ENCODE data around the gene ATF7. TPM values are rescaled to one million over a fixed set of nuclear protein-coding genes. Genes with fewer than 3 reads are reported as not detected.

ATF7 gene
- total and polyA plus RNA-seq, 2 of the 4 experiments (the other 2 are of a cell fraction), result 7.0 to 16.3 TPM

DNA sequence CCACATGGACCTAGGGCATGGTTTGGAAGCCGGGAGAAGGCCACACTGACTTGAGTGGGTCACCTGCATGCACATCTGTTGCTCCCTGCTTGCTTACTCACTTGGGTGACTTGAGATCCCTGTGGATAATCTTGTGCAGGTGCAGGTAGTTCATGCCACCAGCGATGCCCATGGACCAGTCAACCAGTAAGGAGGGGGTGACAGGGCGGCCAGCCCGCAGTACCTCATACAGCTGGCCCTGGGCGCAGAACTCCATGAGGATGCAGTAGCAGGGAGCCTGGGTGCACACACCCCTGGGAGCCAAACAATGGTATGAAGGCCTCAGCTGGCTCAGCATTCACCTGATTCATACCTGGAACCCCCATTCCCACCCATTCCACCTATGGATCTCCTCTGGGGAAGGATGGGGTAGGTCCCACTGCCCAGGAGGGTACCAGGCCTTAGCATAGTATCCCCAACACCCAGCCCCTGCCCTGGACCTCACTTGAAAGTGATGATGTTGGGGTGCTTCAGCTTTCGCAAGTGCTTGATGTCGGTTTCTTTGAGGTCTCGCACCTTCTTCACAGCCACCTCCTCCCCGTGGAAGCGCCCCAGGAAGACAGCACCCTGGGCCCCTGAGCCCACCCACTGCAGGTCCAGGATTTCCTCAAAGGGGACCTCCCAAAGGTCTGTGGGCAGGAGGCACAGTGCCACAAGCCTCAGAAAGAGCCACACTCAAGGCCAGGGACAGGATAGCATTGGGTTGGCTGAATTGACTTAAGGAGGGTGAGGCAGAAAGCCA is 140.0 kb downstream of the ATF7 start:
- H2BK120ac ChIP-seq (ENCODE audit: low read depth, low read length), result no peak overlapping the region
- H3K27me3 ChIP-seq (ENCODE audit: control insufficient read depth, insufficient read depth, low read length), result no peaks in the 10 kb centered on the region
- intact Hi-C loops (cut with micrococcal nuclease) (no loop called here), in situ Hi-C loops (cut with MboI; ENCODE audit: low sequenced_read_pairs) (no loop called here), dilution Hi-C loops (cut with HindIII; ENCODE audit: low sequenced_read_pairs, unreplicated experiment) (no loop called here)
- H4K20me1 ChIP-seq (ENCODE audit: insufficient read depth, low read length), result peaks cover 69% of the 10 kb centered on the region
- H3K27ac ChIP-seq (ENCODE audit: insufficient read depth, low read length), result no peak overlapping the region
- H2BK20ac ChIP-seq (ENCODE audit: low read depth, low read length), result no peak overlapping the region
- peaks cover 61% of the 10 kb centered on the region for H3K36me3 ChIP-seq (ENCODE audit: control insufficient read depth, insufficient read depth, low read length)
- peaks cover 19% of the 10 kb centered on the region; the same call in 1 of the 2 replicates for H3K9me1 ChIP-seq (ENCODE audit: insufficient read depth, low read length)
- H2AK5ac ChIP-seq (ENCODE audit: low read depth, low read length), result no peak overlapping the region
- H3K4me2 ChIP-seq (ENCODE audit: low read depth, low read length), result no peak overlapping the region
- no peak overlapping the region for H4K5ac ChIP-seq (ENCODE audit: low read depth, low read length)
- no TSS peak for BruUV-seq (replicated peaks)
- H3K4ac ChIP-seq (ENCODE audit: low read depth, low read length), result no peak overlapping the region
- no peak overlapping the region for H3K56ac ChIP-seq (ENCODE audit: extremely low read depth, insufficient read depth, low read length)
- no peak overlapping the region for H3K18ac ChIP-seq (ENCODE audit: low read depth, low read length)
- no CpG with 5 or more reads among the region's 10 CpGs for WGBS, 2 experiments (ENCODE audit: extremely low coverage in 2 of 2, insufficient read length in 1 of 2)
- H4K91ac ChIP-seq (ENCODE audit: insufficient read depth, low read depth, low read length), result no peak overlapping the region
- H2BK5ac ChIP-seq (ENCODE audit: low read depth, low read length, poor library complexity, severe bottlenecking), result no peak overlapping the region
- DNase-seq (no peak), ATAC-seq (ENCODE audit: low read depth) (no peak)
- no peak overlapping the region for H2BK15ac ChIP-seq (ENCODE audit: low read depth, low read length)
- no peaks in the 10 kb centered on the region for H3K9me3 ChIP-seq (ENCODE audit: control insufficient read depth, insufficient read depth, low read length)
- no peak overlapping the region for H3K9ac ChIP-seq (ENCODE audit: low read depth, low read length)
- CTCF ChIA-PET, result no interaction called here
- H3K14ac ChIP-seq (replicated peaks; ENCODE audit: low read depth, low read length), result no peak overlapping the region
- H3K23ac ChIP-seq (ENCODE audit: low read depth, low read length), result no peak overlapping the region
- H4K8ac ChIP-seq (ENCODE audit: low read depth in 2 of 2, low read length in 2 of 2), result no peak overlapping the region
- no peak overlapping the region for H3K4me3 ChIP-seq (ENCODE audit: insufficient read depth, low read depth, low read length)
- TF ChIP-seq NFE2L2 (IDR thresholded peaks at IDR 0.05; ENCODE audit: low read depth, low read length) (no peak), CEBPB (IDR thresholded peaks at IDR 0.05; ENCODE audit: low read depth, low read length) (no peak), CTCF (conservative IDR thresholded peaks at IDR 0.05; ENCODE audit: low read depth, low read length) (no peak), SMC3 (IDR thresholded peaks at IDR 0.05; ENCODE audit: low read depth, low read length) (no peak), FOS (IDR thresholded peaks at IDR 0.05; ENCODE audit: low read depth, low read length) (no peak), USF2 (IDR thresholded peaks at IDR 0.05; ENCODE audit: low read depth, low read length) (no peak), MAZ (IDR thresholded peaks at IDR 0.05; ENCODE audit: borderline replicate concordance, low read depth, low read length) (no peak), POLR2A (IDR thresholded peaks at IDR 0.05; ENCODE audit: low read depth, low read length) (no peak), RFX5 (IDR thresholded peaks at IDR 0.05; ENCODE audit: low read depth, low read length) (no peak)
- TF ChIP-seq, protein P1, sequence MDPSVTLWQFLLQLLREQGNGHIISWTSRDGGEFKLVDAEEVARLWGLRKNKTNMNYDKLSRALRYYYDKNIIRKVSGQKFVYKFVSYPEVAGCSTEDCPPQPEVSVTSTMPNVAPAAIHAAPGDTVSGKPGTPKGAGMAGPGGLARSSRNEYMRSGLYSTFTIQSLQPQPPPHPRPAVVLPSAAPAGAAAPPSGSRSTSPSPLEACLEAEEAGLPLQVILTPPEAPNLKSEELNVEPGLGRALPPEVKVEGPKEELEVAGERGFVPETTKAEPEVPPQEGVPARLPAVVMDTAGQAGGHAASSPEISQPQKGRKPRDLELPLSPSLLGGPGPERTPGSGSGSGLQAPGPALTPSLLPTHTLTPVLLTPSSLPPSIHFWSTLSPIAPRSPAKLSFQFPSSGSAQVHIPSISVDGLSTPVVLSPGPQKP (IDR thresholded peaks at IDR 0.05; ENCODE audit: borderline replicate concordance, low read depth, low read length), result no peak
- H2AK9ac ChIP-seq (replicated peaks; ENCODE audit: low read depth, low read length, poor library complexity), result peak overlapping the region; percentile 55
- peaks cover 31 to 83% of the 10 kb centered on the region in 2 experiments for H3K79me1 ChIP-seq (ENCODE audit: low read depth in 1 of 2, low read length in 2 of 2)
- POLR2A ChIA-PET (ENCODE audit: unreplicated experiment), result no interaction called here
- peaks cover 3% of the 10 kb centered on the region for H3K4me1 ChIP-seq (ENCODE audit: control insufficient read depth, insufficient read depth, low read length)
- no peak overlapping the region for H2AFZ ChIP-seq (replicated peaks; ENCODE audit: low read length, poor library complexity)

Data from IMR-90 (cell line).